ENCODE data around the gene PPP1R37.

PPP1R37 gene

GRCh38 chr19:45178262-45179071, 85.5 kb downstream of the PPP1R37 start, which contains the start of gene BLOC1S3:
Gene BLOC1S3 (plus strand): TSS chr19:45178784. CDS start chr19:45179297, 513 bp downstream.
- H3K4me1 ChIP-seq: peaks cover 0 to 36% (median 29%) of the 10 kb centered on the region in 4 donors

GRCh38 chr19:45179072-45179891, 86.3 kb downstream of the PPP1R37 start:
- no peak for DNase-seq
- H3K9me3 ChIP-seq: no peaks in the 10 kb centered on the region
- peaks cover 5 to 18% (median 7%) of the 10 kb centered on the region in 3 donors for H3K36me3 ChIP-seq
- peak overlapping the region; percentile 73 to 81 for H3K4me3 ChIP-seq
- no peak for TF ChIP-seq CTCF (IDR thresholded peaks at IDR 0.05)
- intact Hi-C loops (cut with DNase I; ENCODE audit: low total_unique reads): no loop called here
- peaks cover 0 to 36% (median 29%) of the 10 kb centered on the region in 4 donors for H3K4me1 ChIP-seq
- no peaks in the 10 kb centered on the region for H3K27me3 ChIP-seq
- H3K27ac ChIP-seq: peak overlapping the region; percentile 90 to 99

More at GRCh38 chr19:45178262-45179071, 85.5 kb downstream of the PPP1R37 start, which contains the start of gene BLOC1S3:
- peak; percentile 21 to 28 for TF ChIP-seq CTCF (IDR thresholded peaks at IDR 0.05)
- Histone ChIP-seq H3K36me3 (peaks cover 5 to 18% (median 7%) of the 10 kb centered on the region in 3 donors), H3K27me3 (no peaks in the 10 kb centered on the region), H3K27ac (peak within 1 kb of the TSS; percentile 91 to 99), H3K4me3 (peak within 1 kb of the TSS; percentile 73 to 81), H3K9me3 (no peaks in the 10 kb centered on the region)
- peak; percentile 100 for DNase-seq
- intact Hi-C loops (cut with DNase I; ENCODE audit: low total_unique reads): no loop called here

- no peaks in the 10 kb centered on the region for H3K9me3 ChIP-seq
- peak overlapping the region; percentile 73 to 81 for H3K4me3 ChIP-seq
- H3K27me3 ChIP-seq: no peaks in the 10 kb centered on the region
- TF ChIP-seq CTCF (IDR thresholded peaks at IDR 0.05): no peak
- H3K36me3 ChIP-seq: peaks cover 5 to 18% (median 7%) of the 10 kb centered on the region in 3 donors
- H3K4me1 ChIP-seq: peaks cover 0 to 36% (median 29%) of the 10 kb centered on the region in 4 donors
- DNase-seq: no peak
- intact Hi-C loops (cut with DNase I; ENCODE audit: low total_unique reads): no loop called here
- H3K27ac ChIP-seq: peak overlapping the region; percentile 90 to 99
These were observed 87.0 kb downstream of the PPP1R37 start for GRCh38 chr19:45179892-45180370.

GRCh38 chr19:45180936-45181335, 88.0 kb downstream of the PPP1R37 start:
- H3K9me3 ChIP-seq: no peaks in the 10 kb centered on the region
- peaks cover 0 to 36% (median 29%) of the 10 kb centered on the region in 4 donors for H3K4me1 ChIP-seq
- no peaks in the 10 kb centered on the region for H3K27me3 ChIP-seq
- intact Hi-C loops (cut with DNase I; ENCODE audit: low total_unique reads): no loop called here
- H3K27ac ChIP-seq: no peak overlapping the region
- no peak for DNase-seq
- TF ChIP-seq CTCF (IDR thresholded peaks at IDR 0.05): no peak
- H3K36me3 ChIP-seq: peaks cover 5 to 22% (median 7%) of the 10 kb centered on the region in 3 donors
- no peak overlapping the region for H3K4me3 ChIP-seq

- peaks cover 5 to 22% (median 7%) of the 10 kb centered on the region in 3 donors for H3K36me3 ChIP-seq
- H3K4me3 ChIP-seq: no peak overlapping the region
- DNase-seq: no peak
- H3K9me3 ChIP-seq: no peaks in the 10 kb centered on the region
- H3K27ac ChIP-seq: no peak overlapping the region
- peaks cover 0 to 27% (median 21%) of the 10 kb centered on the region in 4 donors for H3K4me1 ChIP-seq
- intact Hi-C loops (cut with DNase I; ENCODE audit: low total_unique reads): no loop called here
- H3K27me3 ChIP-seq: no peaks in the 10 kb centered on the region
- no peak for TF ChIP-seq CTCF (IDR thresholded peaks at IDR 0.05)
These were observed 89.8 kb downstream of the PPP1R37 start for GRCh38 chr19:45182758-45183157.

Measured in tibial artery (tissue), 4 donors.